ENCODE results near the gene MEP1B.

- TF ChIP-seq CTCF (IDR thresholded peaks at IDR 0.05): no peak
- no peak for TF ChIP-seq EP300 (IDR thresholded peaks at IDR 0.05)
Observed at GRCh38 chr18:32264401-32264800, 74.6 kb downstream of the MEP1B start.

All from ovary (tissue), 3 donors.